Stimulated activated CD8-positive, alpha-beta memory T cell treated with anti-CD3 and anti-CD28 coated beads, Interleukin-2, amount 100 ng/mL, for 48 hours (primary cell): ENCODE measurements around the gene MREG.

Source experiments
- DNase-seq, 2 donors: peaks; one replicate each; pipeline ENCODE4 v3.0.0-alpha.2; 2020; ENCODE audit warnings: low read depth in 2 of 2

Gene MREG

DNA sequence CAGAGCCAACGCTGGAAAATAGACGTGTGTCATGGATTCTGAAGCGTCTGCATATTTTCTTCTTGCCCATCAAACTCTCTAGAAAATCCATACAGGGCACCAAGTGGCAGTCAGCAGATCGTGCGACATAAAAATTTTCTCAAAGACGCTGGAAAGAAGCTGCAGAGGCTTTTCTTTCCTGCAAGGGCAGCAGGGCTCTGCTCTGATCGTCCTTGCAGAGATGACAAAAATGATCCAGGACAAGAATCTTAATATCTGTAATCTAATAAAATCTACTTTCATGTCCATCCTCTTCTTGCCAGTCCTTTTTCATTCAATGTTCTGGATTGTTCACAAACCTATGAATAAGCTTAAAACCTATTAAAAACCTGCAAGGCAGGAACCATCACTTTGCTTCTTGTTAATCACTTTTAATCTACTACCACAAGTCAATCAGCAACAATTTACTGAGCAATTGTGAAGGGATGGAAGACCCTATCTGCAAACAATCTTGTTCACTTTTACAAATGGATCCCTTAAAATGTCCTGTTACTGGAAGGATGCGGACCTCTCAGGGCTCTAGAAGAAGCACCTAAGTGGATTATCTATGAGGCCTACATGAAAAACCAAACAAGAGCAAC, 93.6 kb downstream of the MREG start:
- no peak for DNase-seq

DNA sequence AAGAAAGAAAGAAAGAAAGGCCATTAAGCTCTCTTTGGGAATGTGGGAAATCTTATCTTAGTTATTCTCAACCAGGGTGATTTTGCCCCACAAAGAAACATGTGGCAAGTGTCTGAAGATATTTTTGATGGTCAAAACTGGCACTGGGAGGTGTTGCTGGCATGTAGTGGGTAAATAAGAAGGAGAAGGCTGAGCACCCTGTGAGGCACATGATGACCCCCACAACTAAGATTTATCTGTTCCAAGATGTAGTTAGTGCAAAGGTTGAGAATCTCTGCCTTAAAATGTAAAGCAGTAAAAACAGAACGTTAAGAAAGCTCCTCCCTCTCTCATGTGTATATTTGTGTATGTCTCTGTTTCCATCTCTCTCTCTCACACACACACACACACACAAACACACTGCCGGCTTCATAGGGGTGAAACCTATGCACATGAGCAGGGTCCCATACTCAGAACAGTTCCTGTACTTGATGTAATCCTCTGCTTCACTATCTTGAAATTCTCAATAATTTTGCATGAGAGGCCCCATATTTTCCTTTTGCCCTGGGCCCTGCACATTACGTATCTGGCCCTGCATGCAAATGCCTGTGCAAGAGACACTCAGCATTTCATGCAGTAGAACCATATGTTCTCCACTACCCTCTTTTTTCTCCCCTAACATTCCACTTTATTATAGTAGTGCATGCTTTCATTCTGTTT, 94.3 kb downstream of the MREG start:
- DNase-seq, result no peak

DNA sequence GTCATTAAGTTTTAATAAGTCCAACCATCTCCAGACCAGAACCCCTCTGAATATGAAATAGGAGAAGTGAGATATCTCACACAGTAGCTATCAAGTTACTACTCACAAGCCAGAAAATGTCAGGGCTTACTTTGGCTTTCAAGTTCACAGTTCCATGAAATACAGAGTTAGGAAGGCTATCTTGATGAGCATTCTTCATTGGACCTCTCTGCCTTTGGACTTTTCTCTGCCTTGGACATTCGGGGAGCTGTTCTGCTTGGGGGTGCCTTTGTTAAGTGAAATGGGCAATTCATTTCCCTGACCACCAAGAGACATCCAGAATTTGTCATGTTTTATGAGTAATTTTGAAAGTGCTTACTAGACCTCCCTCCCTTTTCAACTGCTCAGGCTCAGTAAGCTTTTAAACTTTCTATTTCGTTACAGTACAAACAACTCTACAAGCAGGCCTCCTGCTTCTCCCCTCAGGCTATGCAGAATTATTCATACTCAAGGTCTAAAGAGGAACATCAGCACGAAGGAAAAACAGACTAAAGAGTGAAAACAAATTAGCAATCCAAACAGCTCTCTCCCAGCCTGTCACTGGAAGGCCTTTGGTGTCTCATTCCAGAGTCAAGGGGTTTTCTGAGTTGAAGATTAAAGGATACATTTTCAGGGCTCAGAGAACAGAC, 95.3 kb downstream of the MREG start:
- no peak for DNase-seq

DNA sequence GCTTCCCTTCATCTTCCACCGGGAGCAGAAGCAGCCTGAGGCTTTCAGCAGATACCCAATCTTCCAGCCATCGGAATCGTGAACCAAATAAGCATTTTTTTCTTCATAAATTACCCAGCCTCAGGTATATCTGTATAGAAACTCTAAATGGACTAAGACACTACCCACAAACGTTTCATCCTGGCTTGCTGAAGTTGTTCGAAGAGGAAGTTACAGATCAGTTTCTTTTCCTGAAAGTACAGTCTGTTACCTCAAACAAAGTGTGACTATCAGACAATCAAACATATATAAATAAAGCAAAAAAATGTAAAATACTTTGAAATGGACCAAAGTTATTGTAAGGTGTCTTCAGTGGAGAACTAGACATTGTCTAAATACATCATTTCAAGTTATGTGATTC, 97.9 kb downstream of the MREG start:
- no peak for DNase-seq

DNA sequence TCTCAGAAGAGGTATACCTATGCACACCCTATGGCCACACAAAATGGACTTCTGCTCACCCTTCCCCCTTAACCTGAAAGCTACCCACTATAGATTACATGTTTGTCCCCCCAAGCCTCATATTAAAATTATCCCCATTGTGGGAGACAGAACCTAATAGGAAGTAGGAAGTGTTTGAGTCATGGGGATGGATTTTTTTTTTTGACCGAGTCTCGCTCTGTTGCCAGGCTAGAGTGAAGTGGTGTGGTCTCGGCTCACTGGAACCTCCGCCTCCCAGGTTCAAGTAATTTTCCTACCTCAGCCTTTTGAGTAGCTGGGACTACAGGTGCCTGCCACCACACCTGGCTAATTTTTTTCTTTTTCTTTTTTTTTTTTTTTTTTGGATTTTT, 98.6 kb downstream of the MREG start:
- no peak for DNase-seq

DNA sequence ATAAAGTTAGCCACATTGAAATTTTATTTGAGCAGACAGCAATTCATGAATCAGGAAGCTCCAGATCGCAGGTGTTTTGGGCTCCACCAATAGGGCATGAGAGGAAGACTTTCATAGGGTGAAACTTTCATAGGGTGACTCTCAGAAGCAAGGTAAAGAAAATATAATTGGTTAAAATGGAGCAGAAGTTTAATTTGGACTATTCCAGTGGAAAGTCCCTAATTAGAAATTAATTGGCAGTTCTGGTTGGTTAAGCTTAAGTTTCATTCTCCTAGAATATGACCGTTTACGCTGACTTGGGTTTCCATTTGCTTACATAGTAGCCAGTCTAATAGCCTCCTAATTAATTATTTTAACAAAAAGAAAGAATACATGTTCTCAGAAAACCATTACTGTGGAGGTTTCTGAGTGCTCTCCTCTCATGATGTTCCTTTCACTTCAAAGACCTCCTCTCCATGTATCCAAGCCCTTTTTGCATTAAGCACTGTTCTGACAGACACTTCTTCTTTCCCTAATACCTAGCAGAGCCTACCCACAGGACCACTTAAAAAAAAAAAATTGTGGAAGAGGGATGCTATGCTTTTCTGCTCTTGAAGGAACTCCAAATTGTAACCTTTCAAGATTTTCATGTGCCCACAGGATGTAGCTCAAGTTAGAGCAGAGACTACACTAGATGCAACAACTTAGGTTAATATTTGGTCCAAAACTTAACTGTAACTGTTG, 99.1 kb downstream of the MREG start:
- DNase-seq, result no peak

DNA sequence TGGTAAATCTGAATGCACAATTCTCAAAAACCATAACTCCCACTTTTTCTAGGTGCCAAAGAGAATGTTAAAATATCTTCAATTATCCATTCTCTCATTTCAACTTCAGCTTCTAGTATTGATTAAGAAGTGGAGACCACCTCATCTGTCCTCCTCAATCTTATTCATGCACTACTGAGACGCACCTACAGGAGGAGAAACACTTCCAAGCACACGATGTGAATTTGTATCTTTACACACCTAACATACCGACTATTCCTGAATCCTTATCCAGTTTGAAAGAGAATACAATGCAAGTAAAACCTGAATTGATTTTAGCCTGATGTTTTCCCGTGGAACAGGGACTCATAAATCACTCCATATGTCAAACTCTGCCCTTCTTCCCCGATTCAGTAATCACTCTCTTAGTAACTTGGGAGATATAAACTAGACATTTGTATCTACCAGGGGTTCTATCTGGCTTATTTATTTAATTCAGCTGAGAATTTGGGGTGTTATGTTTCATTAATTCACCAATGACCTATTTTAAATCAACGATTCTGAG, 101.0 kb downstream of the MREG start:
- DNase-seq, result no peak

DNA sequence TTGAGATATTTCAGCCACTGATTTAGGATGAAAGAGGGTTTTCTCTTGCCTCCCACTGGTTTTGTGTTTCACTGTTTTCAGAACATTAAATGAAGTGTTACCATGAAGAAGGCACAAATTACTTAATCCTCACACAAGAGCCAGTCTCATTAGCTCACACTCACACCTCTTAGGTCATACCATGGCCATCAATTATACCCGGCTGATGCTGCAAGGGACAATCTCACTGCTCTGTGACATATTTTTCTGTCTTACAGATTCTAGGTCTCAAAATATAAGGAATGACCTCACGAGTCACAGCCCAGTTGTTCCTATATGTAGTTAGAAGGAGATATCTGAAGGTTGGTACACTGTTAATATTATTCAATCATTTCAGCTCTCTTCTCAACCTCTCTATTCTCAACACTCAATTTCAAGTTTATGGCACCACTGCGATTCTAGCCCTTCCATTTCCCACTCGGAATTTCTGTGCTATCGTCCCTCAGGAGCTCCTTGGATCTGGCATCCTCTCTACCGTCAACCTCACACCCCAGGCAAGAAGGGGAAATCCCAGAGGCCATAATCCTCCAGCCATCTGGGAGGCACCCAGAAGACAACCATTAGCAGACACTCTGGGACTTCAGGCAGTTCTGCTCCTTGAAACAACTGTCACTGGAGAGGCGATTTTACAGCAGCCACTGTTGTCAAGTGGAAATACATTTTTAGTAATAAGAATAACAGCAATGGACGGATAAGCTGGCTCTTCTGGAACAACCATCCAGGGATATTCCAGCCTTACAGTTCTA, 101.9 kb downstream of the MREG start:
- DNase-seq, result no peak

DNA sequence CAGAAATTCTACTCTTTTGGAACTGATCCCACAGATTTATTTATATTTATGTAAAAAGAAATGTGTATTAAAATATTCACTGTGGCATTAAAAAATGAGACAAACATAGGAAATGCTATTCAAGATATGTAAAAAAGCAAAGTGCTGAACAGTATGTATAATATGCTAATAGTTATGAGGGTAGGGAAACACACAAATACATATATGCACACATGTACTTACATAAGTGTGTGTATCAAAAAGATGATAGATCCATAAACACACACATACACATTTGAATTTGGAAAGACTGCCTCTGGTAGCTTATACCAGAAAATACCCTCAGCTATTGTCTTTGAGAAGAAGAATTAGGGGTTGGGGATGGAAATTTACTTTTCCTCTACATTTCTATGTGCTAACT, 103.2 kb downstream of the MREG start:
- DNase-seq, result no peak

DNA sequence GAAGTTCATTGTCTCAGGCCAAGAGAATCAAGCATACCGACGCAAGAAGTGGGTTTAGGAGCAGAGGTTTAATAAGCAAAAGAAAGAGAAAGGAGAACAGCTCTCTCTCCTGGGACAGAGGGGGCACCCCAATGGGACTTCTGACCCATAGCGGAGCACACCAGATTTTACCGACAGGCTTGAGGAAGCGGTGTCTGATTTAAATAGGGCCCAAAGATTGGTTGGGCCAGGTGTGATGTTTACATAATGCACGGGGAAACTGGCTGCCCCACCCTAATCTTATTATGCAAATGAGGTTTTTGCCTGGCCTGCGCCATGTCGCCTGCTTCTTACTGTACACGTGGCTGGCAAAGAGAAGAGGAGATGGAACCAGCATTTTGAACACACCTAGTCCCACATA, 106.2 kb downstream of the MREG start:
- no peak for DNase-seq

DNA sequence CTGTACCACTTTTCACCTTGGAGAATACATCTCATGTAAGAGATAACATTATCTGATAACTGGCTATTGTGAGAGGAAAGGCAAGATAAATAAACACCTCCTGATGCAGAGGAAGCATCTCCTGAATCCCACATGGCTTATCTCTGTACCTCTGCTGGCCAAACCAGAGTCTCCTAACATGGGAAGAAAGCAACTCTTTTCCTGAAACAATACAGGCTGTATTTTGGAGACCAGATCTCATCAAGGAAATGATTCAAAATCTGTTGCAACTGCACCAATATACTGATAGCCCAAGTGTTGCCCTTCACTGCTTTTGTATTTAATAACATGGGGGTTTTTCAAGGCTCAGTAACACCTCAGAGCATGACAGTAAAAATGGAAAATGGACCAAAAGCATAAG, 106.9 kb downstream of the MREG start:
- no peak for DNase-seq

DNA sequence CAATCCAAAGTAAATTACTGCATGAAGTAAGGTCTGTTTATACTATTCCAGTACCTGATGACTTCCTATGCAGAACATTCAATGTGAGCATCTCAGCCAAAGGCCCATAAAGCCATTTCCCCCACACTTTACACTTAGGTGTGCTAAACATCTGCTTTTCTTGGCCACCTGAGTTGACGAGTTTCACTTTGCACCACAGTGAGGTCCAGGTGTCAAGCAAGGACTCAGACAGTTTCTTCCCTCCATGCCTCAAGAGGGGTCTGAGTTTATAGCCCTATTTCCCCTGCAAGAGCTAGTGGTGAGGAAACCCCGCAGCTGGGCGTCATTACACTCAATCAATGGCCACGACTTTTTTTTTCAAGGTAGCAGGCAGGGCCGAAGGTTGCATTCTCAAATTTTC, 107.7 kb downstream of the MREG start:
- no peak for DNase-seq

DNA sequence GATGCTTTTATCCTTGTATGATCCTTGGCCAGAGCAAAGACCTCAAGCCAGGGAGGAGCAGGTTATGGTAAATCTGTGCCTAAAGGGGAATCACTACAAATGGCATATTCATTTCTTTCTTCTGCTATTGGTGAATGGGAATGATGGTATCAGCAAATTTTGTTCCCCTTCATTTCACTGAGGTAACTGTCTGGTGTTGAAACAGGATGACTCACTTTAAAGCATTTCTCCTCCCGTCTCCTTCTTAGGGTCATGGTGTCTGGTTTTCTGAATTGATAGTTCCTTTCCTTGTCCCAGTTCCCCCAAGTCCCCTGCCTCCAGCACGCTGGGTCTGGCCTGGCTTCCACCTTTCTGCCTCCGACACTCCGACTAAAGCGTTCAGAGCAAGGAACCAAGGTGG, 109.2 kb downstream of the MREG start:
- DNase-seq, result no peak

DNA sequence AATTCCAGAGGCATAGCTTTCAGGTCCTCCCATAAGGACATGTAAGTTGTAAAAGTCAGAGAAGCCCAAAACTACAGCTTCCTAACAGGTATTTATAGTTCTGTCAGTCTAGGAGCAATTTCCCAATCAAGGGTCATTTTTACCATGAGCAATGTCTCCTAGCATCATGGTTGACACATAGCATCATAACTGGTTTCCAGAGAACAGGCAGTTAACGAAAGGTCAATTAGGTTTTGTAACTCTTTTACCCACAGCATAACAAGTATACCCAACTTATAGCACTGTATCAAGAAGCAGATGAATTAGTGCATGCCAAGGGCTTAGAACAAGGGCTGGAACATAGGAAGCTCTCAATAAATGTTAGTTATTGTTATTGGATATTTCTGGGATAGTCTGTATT, 110.1 kb downstream of the MREG start:
- DNase-seq, result no peak

DNA sequence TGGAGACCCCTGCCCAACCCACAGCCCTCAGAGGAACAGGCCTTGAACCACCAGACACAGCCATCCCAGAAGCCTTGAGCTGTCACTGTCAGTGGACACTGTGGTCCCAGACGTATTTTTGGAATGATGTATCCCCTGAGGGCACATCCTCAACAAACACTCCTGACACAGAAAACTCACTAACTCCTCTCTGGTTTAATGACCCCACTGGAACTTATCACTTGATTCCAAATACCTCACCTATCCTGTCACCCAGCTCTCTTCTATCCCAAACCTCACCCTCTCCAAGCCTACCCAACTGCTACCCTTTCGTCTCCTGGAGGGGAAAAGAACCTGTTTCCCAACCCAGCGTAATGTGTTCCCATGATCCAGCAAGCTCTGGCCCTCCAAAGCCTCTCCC, 111.6 kb downstream of the MREG start:
- DNase-seq, result no peak

DNA sequence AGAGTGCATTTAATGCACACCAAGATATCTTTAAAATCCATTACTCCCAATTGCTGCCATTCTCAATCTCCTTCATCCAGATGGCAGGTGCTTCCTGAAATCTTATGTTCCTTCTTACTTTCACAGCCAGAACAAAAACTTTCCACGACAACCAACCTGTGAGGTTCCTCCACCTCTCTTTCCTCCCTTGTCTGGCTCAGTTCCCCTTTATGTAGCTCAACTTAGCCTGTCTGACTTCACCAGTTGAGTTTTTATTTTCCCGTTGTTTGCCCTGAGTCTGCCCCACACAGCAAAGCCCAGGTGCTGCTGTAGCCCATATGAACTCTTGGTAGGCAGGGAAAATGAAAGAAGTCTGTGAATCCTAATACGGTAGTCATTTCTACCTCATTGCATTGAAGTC, 112.5 kb downstream of the MREG start:
- no peak for DNase-seq

DNA sequence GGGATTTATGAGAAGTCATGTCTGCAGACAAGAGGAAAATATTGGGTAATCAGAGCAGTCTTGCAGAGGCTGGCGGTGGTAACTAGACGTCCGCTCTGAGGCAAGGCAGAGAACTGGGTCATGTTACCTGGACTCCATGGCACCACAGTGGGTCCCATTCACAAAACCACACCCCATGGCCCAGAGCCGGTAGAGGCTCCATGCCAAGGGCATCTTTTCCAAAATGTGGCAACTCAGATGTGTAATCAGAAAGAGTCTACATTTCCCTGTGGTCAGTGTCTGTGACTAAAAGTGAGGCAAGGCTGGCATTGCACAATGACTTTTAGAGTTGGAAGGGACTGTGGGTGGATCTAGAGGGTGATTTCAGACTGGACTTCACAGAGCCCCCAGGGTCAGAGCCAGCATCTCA, 113.1 kb downstream of the MREG start:
- no peak for DNase-seq

DNA sequence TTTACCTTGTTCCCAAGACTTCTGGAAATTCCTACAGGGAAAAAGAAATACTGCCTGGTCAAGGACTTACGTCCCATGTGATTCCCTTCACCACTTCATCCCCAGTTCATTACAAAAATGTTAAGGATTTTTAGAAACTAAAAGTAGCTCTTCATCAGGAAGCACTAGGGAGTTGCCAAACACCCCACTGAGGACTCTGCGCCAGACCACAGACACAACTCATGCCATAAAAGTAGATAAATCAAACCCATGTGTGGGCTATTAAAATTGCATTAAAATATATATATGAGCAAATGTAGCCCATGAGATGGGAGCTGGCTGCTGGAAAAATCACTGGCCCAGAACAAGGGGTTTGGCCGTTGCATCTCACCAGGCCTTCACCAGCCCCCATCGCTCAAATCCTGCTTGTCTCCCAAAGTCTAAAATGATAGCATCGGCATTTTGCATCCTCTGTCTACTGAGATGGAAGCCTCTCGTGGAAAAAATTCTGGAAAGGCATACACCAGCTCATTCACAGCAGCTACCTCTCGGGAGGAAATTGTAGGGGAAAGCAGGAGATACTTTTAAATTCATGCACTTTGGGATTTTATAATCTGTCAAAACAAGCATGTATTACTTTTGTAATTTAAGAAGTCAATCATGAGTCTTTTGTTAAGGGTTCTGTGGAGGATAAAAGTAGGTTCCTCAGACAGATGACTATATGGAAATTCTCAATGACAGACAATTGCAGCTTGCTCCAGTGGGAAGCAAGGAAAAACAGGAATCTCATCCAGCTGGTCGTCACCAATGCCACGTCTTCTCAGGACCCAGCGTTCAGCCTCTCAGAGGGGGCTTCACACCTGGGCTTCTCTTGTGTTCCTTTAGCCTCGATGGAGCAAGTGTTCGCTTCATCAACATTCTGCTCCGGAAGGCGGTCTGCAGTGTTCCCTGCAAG, 113.9 kb downstream of the MREG start:
- no peak for DNase-seq

DNA sequence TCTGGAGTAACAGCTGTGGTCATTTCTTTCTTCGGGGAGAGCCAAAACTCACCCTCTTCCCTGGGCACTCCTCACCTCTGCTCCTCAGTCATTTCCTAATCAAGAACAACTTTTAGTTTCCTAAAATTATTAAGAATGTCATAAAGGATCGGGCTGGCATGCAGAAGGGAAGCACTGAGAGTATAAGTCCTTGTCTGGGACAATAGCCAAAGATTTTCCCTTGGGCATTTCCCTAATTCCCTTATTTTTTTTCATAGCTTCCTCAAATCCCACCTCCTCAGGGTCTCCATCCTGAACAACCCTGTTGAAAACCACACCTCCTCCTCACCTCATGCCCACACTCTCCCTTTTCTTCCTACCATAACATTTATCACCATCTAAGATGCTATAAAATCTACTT, 115.0 kb downstream of the MREG start:
- no peak for DNase-seq

DNA sequence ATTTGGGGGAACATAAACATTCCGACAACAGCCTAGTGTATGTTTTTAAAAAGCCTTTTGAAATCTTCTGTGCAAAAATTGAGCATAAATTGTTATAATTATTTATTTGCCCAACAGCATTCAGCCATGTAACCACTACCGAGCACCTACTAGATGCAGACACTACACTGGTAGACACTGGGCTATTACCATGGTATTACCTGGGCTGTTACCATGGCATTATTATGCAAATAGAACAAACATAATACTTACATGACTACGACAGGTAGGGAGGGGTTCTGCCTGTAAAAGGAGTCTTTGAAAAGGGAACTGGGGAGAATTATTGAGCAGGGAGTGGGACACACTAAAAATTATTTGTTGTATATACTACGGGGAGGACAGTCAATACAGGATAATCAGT, 116.4 kb downstream of the MREG start:
- no peak for DNase-seq

DNA sequence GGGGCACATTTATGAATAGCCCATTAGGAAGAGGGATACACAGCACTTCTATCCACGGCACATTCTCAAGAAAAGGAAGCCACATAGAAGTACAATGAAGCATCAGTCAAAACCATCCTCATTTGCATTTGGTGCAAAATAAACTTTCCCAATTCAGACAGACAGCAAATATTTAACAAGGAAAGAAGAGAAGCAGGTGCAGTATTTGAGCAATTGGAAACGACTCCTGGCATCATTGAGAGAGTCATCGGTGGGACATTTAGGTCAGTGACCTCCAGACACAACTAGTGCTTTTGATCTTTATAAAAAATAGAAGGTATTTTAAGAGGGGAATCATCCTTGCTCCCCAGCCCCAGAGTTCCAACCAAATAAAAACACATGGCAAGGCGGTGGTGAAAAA, 118.0 kb downstream of the MREG start:
- no peak for DNase-seq
